CD4-positive, alpha-beta T cell treated with Interleukin-21 for 1 hour (primary cell): Measurements from ENCODE around the gene IDH2.
"Not testable (repeated sequence)": the region's sequence is repeated elsewhere in the genome, so short reads cannot be mapped to it uniquely, and the experiment has no call there.

Source experiments
- DNase-seq: peaks from one replicate; pipeline ENCODE4 v3.0.0-alpha.2; 2020

IDH2 gene

DNA sequence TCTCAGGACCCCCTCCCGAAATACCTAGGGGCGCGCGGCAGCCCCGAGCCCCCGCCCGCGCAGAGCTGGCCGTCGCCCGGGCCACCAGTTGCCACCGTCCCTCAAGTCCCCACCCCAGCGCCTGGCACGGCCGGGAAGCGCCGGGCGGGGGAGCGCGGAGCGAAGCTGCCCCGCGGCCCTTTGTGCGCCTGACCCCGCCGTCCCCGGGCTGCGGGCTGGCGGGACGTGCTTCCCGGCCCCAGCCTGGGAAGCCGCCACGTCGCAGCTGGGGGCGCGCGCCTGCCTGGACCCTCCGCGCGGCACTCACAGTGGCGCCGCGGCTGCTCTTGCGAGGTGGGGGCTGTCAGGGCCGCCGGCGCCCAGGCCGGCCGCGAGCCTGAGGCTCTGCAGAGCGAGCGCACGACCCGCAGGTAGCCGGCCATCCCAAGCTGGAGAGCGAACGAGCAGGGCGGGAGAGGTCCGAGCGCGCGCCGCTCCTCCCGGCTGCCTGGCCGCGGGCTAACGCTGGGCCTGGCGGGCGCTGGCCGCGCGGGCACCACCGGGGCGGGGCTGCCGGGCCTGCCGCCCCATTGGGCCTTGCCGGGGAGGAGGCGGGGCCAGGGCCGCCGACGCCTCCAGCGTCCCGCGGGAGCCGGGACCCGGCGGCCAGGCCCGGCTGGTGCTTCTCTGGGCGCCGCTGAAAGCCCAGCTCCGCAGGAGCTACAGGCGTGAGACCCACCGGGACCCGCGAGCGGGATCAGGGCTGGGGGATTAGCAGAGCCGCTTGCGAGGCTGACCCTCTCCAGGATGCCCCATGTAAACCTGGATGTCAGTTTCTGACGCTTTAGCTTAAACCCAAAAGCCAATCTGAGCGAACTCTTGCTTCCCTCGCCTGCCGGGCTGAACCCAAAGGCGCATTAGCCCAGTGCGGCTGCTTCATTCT, at the start of gene IDH2:
TSS of gene IDH2 (minus strand) at position 500 of the 922 bp plus-strand sequence. CDS start at position 422, 78 bp downstream.
- peak; percentile 70 for DNase-seq

DNA sequence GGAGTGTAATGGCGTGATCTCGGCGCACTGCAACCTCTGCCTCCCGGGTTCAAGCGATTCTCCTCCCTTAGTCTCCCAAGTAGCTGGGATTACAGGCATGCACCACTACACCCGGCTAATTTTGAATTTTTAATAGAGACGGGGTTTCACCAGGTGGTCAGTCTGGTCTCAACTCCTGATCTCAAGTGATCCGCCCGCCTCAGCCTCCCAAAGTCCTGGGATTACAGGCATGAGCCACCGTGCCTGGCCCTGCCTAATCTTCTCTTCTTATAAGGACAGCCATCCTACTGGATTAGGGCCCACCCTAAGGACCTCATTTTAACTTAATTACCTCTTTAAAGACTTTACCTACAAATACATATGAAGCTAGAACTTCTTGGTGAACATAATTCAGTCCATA, 48.3 kb upstream of the IDH2 start:
- not testable (repeated sequence) for DNase-seq

DNA sequence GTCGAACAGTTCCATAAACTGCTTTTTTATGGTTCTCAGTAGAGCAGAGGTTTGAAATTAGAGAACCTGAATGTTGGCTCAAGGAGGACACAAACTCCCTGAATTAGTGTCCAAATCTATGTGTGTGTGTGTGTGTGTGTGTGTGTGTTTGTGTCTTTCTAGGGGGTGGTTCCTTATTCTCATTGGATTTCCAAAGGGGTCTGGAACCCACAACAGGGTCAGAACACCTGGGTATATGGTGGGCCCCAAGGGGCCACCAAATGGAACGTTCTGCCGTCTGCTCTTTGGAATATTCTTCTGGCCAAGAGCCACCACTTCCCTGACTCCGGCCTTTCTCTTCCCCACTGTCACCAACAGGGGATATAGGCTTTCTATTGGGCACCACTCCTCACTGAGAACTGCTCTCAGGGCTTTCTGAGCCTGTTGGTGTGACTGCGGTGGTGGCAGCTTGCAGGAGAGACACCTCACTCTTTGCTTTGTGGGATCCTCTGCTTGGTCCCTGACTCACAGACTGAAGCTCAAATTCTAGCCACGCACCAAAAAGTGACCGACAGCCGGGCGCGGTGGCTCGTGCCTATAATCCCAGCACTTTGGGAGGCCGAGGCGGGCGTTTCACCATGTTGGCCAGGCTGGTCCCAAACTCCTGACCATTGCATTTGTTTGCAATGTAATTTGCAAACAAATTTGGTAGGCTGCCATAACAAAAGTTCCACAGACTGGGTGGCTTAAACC, 47.5 kb upstream of the IDH2 start:
- no peak for DNase-seq

DNA sequence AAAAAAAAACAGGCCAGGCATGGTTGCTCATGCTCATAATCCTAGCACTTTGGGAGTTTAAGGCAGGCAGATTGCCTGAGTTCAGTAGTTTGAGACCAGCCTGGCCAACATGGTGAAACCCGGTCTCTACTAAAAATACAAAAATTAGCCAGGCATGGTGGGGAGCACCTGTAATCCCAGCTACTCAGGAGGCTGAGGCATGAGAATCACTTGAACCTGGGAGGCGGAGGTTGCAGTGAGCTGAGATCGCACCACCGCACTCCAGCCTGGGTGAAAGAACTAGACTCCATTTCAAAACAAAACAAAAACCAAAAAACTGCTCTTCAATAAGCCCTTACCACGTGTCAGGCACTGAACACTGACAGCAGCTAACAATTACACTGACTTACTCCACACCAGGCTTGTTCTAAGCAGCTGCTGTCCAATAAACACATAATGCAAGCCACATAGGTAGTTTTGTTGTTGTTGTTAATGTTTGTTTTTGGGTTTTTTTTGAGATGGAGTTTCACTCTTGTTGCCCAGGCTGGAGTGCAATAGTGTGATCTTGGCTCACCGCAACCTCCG, 44.0 kb upstream of the IDH2 start:
- DNase-seq = not testable (repeated sequence)

DNA sequence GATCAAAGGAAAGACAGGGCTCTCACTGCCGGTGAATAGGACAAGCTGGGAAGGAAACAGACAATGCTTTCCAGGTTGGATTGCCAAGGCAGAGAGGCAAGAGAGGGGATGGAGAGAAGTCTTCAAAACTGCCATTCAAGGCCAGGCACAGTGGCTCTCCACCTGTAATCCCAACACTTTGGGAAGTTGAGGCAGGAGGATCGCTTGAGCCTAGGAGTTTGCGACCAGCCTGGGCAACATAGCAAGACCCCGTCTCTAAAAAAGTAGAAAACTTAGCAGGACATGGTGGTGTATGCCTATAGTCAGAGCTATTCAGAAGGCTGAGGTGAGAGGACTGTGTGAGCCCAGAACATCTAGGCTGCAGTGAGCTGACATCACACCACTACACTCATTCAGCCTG, 43.5 kb upstream of the IDH2 start:
- no peak for DNase-seq

DNA sequence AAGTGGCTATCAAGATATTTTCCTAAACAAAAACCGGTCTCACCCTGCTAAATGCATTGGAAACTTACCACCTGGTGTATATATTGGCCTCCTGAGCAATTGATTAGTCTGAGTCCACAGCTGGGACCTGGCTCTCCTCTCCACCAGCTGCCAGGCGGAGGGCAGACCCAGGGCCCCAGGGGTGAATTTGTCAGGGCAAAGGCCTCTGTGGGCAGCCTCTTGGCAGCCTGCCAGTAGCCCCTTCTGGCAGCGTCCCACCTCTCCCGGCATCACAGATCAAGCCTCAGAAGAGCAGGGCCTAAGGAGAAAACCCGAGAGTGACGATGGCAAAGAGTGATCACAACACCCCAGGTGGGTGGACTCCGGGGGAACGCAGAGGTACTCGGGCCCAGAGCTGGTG, 43.0 kb upstream of the IDH2 start:
- DNase-seq = no peak

DNA sequence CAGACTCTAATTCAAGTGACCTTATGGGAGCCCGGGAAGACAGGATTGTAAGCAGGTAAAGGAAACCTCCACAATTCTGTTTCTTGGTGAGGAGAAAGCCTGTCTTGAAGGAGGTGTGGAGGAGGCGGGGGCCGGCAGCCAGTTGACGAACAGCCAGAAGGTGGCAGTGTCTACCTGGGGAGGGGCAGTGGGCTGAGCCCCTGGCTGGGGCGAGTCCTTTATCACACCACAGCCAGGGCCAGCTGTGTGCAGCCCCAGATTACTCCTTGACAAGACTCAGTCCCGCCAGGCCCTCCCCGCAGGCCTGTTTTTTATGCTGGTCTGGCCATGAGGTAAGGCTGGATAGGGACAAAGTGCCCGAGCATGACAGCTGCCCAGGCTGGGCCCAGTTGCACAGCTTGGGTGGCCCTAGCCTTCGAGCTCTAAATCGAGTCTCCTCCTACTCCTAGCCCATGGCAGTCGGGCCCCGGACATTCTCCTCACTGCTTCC, 40.9 kb upstream of the IDH2 start:
- peak; percentile 68 for DNase-seq

DNA sequence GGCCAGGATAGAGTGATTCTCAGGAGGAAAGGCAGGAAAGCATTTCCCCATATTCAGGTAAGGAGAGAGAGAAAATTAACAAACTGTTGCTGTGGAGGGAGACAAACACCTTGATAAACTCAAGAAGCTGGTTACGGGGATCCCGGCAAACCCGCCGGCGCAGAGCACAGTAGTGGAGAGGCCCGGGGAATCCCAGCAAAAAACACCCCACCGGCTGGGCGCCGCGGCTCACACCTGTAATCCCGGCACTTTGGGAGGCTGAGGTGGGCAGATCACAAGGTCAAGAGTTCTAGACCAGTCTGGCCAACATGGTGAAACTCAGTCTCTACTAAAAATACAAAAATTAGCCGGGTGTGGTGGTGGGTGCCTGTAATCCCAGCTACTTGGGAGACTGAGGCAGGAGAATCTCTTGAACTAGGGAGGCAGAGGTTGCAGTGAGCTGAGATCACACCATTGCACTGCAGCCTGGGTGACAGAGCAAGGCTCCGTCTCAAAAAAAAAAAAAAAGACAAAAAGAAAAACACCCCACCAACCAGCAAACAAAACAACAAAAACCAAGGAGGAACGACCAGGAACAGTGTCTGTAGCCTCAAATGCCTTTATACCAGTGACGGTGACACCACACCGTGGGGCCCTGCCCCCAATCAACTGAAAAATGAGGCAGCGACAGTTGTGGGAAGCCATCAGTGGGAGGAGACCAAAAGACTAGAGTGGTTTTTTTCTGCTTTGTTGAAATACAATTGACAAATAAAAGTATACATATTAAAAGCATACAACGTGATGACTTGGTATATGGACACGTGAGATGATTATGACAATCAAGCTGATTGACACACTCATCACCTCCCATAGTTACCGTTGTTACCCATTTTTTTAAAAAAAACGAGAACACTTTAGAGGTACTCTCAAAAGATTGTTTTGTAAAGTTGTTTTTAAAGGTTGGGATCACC, 40.2 kb upstream of the IDH2 start:
- DNase-seq = peak; percentile 71

DNA sequence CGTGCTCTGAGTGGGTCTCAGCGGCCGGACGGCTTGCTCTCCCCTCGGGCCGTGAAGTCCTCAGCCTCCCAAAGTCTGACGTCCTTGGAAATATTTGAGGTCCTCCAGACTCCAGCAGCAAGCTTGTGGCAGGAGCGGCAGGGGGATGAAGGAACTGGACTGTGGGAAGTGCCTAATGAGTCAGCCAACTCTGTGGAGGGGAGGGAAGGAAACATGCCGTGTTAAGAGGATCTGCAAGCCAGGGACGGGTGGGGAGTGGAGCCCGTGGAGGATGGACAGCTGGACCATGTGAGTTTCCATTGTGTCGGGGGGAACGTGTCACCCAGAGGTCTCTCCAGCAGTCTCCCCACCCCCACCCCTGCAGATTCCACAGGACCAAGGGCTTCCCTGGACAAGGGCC, 39.4 kb upstream of the IDH2 start:
- no peak for DNase-seq

DNA sequence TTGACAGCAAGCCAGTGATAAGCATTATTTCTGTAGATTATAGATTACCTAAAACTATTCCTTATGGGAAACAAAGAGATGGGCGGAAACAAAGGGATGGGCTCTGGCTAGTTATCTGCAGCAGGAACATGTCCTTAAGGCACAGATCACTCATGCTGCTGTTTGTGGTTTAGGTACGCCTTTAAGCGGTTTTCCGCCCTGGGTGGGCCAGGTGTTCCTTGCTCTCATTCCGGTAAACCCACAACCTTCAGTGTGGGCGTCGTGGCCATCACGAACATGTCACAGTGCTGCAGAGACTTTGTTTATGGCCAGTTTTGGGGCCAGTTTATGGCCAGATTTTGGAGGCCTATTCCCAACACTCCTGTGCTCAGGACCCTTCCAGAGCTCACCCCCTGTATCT, 37.3 kb upstream of the IDH2 start:
- peak; percentile 32 for DNase-seq

DNA sequence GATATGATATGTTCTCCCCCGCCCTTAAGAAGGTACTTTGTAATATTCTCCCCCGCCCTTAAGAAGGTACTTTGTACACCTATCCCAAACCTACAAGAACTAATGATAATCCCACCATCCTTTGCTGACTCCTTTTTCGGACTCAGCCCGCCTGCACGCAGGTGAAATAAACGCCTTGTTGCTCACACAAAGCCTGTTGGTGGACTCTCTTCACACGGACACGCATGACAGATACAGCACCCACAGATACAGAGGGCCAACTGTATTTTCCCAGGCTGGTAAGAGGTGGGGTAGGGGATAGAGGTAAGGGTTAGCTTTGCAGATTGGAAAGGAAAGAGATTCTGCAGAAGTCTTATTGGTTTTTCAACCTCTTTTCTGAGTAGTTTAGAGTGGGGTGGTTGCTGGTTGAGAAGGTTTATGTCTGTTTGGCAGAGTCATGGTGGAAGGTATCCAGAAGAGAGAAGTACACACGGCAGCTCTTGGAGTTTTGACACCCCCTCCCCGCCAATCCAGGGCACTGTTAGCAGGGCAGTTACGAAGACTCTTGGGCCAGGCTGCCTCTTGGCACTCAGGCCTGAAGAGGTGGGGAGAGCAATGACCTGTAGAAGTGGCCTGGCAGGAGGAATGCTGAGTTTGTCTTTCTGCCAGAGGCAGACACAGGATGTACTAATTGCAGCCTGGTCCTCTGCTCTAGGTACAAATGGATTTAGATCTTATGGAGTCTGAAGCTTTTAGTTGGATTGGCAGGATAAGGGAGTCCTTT, 36.0 kb upstream of the IDH2 start:
- DNase-seq = no peak

DNA sequence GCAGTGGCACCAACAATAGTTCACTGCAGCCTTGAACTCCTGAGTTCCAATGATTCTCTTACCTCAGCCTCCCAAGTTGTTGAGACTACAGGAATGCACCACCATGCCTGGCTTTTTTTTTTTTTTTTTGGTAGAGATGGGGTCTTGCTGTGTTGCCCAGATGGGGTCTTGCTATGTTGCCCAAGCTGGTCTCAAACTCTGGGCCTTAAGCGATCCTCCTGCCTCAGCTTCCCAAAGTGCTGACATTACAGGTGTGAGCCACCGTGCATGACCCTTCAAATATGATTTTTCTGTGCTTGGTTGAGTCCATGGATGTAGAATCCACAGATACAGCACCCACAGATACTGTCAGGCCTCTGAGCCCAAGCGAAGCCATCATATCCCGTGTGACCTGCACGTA, 30.2 kb upstream of the IDH2 start:
- no peak for DNase-seq

DNA sequence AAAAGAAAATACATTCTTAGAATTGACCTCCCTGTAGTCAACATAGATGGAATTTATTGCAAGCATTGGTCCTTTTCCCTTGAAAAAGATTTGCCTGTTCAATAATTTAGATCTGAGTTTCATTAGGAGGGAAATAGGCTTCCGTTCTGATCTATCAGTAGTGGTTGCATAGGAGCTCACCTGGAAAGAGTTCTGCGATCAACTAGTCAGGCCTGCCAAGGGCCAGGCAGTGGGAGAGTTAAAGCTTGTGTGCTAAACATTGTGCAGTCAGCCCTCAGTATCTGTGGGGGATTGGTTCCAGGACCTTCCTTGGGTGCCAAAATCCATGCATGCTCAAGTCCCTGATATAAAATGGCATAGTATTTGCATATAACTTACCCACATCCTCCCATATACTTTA, 29.6 kb upstream of the IDH2 start:
- no peak for DNase-seq

DNA sequence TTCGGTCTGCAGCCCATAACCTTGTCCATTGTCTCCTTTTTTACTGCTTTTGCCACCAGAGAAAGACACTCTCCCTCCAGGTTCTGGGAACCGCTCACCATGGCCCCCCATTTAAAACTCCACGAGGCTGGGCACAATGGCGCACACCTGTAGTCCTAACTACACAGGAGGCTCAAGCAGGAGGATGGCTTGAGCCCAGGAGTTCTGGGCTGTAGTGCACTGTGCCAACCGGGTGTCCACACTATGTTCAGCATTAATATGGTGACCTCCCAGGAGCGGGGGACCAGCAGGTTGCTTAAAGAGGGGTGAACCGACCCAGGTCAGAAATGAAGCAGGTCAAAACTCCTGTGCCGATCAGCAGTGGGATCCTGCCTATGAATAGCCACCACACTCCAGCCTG, 28.0 kb upstream of the IDH2 start:
- no peak for DNase-seq

DNA sequence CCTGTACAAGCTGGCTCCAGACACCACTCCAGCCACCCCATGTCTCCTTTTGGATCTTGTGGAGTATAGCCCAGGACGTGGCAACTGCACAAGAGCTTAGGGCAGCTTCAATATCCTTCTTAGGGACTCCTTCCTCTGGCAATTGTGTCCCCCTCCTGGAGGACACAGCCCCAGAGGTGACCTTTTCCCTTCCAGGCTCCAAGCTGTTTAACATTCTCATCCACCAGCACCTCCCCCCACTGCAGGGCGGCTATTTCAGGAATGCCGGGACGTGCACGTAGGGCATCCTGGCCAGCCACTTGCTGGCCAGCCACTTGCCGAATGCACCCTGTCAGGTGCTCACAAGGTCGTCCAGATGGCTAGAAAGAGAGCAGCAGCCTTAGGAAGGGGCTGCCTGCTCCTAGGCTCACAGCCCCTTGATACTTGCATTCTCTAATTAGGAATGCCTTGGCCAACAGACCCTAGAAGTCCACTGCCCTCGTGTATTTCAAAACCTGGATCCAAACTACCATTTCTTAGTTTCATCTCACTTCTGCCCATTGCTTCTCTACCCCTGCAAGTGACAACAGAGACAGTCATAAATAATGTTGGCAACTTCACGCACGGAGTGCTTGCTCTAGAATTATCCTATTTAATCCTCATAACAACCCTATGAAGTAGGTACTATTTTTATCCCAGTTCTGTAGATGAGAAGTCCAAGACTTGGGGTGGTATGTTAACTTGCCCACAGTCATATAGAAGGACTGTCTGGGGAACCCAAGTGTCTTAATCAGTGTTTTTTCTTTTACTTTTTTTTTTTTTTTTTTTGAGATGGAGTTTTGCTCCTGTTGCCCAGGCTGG, 24.5 kb upstream of the IDH2 start:
- DNase-seq = no peak

DNA sequence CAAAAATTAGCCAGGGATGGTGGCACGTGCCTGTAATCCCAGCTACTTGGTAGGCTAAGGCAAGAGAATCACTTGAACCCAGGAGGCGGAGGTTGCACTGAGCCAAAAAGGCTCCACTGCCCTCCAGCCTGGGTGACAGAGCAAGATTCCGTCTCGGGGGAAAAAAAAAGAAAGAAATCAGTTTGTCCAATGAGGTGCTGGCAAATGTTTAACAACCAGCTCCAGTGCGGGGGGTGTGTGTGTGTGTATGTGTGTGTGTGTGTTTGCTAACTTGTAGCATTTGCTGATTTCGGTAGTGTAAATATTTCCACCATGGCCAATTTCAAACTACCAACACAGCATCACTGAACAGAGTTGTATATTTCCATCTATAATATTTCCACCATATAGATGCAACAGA, 23.8 kb upstream of the IDH2 start:
- DNase-seq = no peak

DNA sequence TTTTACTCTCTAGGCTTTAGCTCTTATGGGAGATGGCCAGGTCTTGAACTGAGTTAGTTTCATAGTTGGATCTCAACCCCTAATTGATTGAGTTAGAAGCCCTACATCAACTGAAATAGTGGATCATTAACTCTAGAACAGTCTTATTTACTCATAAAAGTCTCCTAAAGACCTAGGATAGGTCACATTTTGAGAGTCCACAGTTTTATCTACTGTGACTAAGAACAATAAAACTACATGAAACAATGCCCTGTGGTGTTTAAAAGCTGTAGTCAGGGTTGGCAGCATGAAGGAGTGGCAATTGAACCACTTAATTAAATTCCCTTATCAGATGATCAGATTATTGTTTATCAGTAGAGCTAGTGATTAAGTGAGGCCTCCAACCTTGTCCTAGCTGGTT, 22.2 kb upstream of the IDH2 start:
- no peak for DNase-seq

DNA sequence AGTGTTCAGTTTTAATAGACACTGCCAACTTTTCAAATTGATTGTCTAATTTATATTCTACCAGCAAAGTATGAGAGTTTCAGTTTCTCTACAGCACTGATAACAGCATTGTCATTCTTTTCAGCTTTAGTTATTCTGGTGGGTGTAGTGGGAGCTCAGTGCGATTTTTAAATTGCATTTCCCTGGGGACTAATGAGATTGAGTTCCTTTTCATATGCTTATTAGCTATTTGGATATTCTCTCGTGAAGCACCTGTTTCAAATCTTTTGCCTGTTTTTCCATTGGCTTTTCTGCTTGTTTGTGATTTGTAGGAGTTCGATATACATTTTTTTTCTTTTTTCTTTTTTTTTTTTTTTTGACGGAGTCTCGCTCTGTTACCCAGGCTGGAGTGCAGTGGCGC, 18.8 kb upstream of the IDH2 start:
- no peak for DNase-seq

DNA sequence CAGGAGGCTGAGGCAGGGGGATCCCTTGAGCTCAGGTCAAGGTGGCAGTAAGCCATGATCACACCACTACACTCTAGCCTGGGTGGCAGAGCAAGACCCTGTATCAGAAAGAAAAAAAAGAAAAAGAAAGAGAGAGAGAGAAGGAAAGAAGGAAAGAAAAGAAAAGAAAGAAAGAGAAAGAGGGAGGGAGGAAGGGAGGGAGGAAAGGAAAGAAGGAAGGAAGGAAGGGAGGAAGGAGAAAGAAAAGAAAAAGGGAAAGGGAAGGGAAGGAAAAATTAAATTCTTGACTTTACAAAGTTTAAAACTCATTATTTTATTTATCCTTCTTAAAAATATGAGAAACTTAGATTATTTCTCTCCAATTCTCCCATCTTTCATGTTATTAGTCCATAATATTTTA, 17.1 kb upstream of the IDH2 start:
- no peak for DNase-seq

DNA sequence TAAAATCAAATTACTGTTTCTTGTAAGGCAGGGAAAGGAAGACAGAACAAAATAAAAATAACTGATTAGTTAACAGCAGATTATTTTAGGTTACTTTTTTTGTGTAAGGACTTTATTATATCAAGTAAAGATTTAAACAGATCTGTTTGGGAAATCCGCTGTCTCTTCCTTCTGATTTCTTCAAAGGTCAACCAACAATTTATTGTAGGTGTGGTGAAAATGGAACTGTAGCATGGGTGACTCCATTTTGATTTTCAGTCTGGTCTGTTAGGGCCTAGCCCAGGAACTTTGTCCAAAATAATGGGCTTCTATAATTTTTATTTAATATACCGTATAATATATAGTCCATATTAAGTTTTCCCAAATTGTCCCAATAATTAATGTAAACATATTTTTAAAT, 13.5 kb upstream of the IDH2 start:
- no peak for DNase-seq

DNA sequence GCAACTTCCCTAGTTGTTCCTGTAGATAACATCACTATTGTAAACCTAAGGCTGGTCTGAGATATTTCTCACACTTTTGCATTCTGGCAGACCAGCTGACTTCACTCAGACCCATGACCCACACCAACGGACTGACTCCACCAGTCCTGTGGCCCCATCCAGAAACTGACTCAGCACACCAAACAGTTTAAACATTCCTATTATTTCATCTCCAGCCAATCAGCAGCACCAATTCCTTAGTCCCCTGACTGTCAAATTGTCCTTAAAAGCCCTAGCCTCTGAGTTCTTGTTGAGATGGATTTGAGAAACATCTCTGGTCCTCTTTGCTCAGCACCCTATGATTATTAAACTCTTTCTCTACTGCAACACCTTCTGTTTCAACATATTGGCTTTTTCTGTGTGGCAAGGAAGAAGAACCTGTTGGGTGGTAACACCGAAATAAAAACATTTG, 12.2 kb upstream of the IDH2 start:
- no peak for DNase-seq
